Dermis lymphatic vessel endothelial cell (primary cell): Measurements from ENCODE around the gene PADI3. TPM values are rescaled to one million over a fixed set of nuclear protein-coding genes. Genes with fewer than 3 reads are reported as not detected.

Experiments used
- total RNA-seq: library from RNA; depleted of rRNA; stranded (reverse); fragments of >200 nt; gene quantifications from 2 replicates; pipeline ENCODE4 v1.2.1, GENCODE V29; 2014

PADI3 gene
- total RNA-seq, result not detected in 2 replicates

DNA sequence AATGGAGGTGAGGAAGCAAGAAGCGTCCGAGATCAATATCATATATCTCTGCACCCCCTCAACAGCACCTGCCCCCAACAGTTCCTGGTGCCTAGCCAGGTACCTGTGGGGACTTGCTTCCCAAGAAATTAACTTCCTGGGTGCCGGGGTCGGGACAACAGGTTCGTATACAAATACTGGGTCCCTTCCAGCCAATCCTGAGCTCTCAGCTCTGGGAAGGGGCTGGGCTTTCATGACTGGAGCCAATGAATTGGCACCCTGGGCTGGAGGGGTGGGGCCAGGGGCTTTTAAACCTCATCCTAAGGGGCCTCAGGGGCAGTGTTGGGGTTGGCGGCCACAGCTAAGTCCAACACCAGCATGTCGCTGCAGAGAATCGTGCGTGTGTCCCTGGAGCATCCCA lies at the start of gene PADI3:
Gene PADI3, plus strand, starts transcription at position 318 of the 400 bp plus-strand sequence. Its CDS starts 40 bp downstream, at position 358.

GRCh38 chr1:17204546-17205440 lies 44.1 kb upstream of the PADI3 start, which contains the start of gene PADI1:
TSS of gene PADI1 (plus strand) at chr1:17205128. CDS start at chr1:17205218, 90 bp downstream.

DNA sequence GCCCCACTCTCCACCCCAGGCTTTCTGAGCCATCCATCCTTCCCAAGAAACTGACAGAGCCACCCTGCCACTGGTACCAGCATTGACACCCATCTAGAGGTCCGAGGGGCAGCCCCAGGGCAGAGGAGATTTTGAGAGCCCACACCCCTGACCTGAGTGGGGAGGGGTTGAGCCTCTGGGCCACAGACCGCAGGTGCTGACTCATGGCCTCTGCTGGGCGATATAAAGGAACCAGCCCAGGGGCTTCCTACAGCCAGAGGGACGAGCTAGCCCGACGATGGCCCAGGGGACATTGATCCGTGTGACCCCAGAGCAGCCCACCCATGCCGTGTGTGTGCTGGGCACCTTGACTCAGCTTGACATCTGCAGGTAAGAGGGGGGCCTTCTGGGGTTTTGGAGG lies 59.0 kb downstream of the PADI3 start, which contains the start of gene PADI4:
Gene PADI4, plus strand, starts transcription at position 252 of the 400 bp plus-strand sequence. Its CDS starts 26 bp downstream, at position 278.

Other genes with a start within 250 kb of the PADI3 start
- gene ATP13A2, start 237.2 kb upstream of the PADI3 start, total RNA-seq, result 27.6 and 31.8 TPM in 2 replicates
- 119 and 123 TPM in 2 replicates for gene SDHB, start 195.1 kb upstream of the PADI3 start, total RNA-seq
- under 0.01 and 0.33 TPM in 2 replicates for gene PADI2, start 129.6 kb upstream of the PADI3 start, total RNA-seq
- gene PADI1, start 44.0 kb upstream of the PADI3 start, total RNA-seq, result 0.09 and 0.11 TPM in 2 replicates
- not detected in 2 replicates for gene PADI4, start 59.1 kb downstream of the PADI3 start, total RNA-seq
- gene PADI6, start 123.1 kb downstream of the PADI3 start, total RNA-seq, result not detected in 2 replicates
- gene RCC2, start 190.6 kb downstream of the PADI3 start, total RNA-seq, result 64.2 and 75.7 TPM in 2 replicates